ENCODE data around the gene ZNF738.
"Not testable (repeated sequence)": the region's sequence is repeated elsewhere in the genome, so short reads cannot be mapped to it uniquely, and the experiment has no call there.

The ZNF738 gene

GRCh38 chr19:21358768-21359451, at the start of gene ZNF738:
TSS of gene ZNF738 (plus strand) at chr19:21359000. CDS start at chr19:21359141, 141 bp downstream.
- DNase-seq: peak; percentile 92

DNA sequence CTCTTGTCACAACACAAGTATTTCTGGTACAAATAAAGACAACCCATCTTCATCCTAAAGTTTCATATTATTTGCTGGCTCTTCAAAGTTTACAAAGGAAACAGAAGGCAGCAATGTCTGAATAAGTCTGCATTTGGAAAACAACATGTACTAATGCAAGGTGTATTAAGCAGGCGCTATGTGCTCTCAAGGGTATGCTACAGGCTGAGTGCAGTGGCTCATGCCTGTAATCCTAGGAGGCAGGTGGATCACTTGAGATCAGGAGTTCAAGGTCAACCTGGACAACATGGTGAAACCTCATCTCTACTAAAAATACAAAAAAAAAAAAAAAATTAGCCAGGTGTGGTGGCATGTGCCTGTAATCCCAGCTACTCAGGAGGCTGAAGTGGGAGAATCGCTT, 46.0 kb upstream of the ZNF738 start:
- DNase-seq: not testable (repeated sequence)

- no peak for DNase-seq
These were observed 44.1 kb upstream of the ZNF738 start for GRCh38 chr19:21314676-21315075.

- peak; percentile 16 for DNase-seq
These were observed 41.0 kb upstream of the ZNF738 start for GRCh38 chr19:21317821-21318220.

GRCh38 chr19:21321134-21321533, 37.7 kb upstream of the ZNF738 start:
- no peak for DNase-seq

DNA sequence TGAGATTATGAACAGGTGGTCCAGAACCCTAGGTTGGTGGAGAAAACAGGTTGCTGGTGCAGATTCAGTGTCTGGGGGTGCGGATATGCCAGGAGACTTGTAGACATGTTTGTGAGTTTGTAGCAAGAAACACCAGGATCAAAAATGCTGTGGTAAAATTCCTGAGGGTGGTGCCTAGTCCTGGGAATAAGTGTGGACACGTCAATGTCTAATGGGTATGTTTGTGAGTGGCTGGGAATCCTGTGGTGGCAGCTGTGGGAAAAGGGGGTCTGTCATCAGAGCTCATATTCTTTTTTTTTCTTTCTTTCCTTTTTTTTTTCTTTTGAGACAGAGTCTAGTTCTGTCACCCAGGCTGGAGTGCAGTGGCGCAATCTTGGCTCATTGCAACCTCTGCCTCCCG, 36.8 kb upstream of the ZNF738 start:
- DNase-seq: no peak

DNA sequence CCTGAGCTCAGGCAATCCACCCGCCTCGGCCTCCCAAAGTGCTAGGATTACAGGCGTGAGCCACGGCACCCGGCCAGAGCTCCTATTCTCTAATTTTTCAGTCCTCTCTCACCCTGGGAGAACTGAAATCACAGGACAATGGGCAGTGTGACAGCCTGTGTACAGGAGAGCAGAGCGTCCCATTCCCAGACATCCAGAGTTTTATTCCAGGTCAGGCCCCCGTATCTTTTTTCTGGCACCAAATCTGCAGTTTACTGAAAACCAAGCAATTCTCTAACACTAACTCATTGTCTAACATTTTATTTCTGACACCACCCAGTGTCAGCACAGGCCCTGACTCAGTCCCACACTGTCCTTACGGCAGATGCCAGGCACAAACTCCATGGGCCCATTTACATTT, 36.3 kb upstream of the ZNF738 start:
- DNase-seq: no peak

GRCh38 chr19:21323000-21323399, 35.8 kb upstream of the ZNF738 start:
- no peak for DNase-seq

- no peak for DNase-seq
These were observed 32.6 kb upstream of the ZNF738 start for GRCh38 chr19:21326169-21326568.

DNA sequence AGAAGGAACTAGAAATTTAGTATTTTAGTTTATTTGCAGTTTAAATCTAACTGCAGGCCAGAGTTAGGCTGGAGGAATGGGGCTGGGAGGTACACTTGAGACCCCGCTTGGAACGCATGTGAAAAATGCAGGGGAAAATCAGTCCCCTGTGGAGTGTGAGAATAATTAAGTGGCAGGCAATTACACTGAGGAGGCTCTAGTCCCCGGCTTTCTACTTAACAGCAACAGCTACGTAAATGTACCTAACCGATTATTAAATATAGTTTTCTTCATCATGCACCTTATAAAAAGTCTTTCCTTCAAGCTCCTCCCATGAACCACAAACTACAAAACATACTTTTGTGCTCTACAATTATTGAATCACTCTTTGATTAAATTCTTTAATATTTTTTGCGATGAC, 30.4 kb upstream of the ZNF738 start:
- peak; percentile 7 for DNase-seq

GRCh38 chr19:21328885-21329605, 29.8 kb upstream of the ZNF738 start, which contains the start of gene ZNF708:
TSS of gene ZNF708 (minus strand) at chr19:21329410. CDS start at chr19:21329212, 198 bp downstream.
- DNase-seq: peak; percentile 92

- DNase-seq: no peak
These were observed 23.1 kb upstream of the ZNF738 start for GRCh38 chr19:21335721-21336120.

DNA sequence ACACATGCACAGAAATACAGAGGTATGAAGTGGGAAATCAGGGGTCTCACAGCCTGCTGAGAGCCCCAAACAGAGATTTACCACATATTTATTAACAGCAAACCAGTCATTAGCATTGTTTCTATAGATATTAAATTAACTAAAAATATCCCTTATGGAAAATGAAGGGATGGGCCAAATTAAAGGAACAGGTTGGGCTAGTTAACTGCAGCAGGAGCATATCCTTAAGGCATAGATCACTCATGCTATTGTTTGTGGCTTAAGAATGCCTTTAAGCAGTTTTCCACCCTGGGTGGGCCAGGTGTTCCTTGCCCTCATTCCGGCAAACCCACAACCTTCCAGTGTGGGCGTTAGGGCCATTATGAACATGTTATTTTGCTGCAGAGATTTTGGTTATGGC, 14.0 kb upstream of the ZNF738 start:
- DNase-seq: not testable (repeated sequence)

DNA sequence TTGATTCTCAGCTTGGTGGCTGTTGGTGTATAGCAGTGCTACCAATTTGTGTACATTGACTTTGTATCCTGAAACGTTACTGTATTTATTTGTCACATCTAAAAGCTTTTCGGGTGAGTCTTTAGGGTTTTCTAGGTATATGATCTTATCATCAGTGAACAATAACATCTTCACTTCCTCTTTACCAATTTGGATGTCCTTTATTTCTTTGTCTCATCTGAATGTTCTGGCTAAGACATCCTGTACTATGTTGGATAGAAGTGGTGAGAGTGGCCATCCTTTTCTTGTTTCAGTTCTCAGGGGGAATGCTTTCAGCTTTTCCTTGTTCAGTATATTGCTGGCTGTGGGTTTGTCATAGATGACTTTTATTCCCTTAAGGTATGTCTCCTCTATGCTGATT, 6.0 kb upstream of the ZNF738 start:
- DNase-seq: no peak

GRCh38 chr19:21362291-21362690, 3.5 kb downstream of the ZNF738 start:
- no peak for DNase-seq

GRCh38 chr19:21383980-21384582, 25.3 kb downstream of the ZNF738 start:
- no peak for DNase-seq

- DNase-seq: no peak
These were observed 37.3 kb downstream of the ZNF738 start for GRCh38 chr19:21396121-21396520.

GRCh38 chr19:21396893-21397572, 38.2 kb downstream of the ZNF738 start, which contains the start of gene ZNF493:
TSS of gene ZNF493 (plus strand) at chr19:21397133. CDS start at chr19:21397238, 105 bp downstream.
- peak; percentile 90 for DNase-seq

DNA sequence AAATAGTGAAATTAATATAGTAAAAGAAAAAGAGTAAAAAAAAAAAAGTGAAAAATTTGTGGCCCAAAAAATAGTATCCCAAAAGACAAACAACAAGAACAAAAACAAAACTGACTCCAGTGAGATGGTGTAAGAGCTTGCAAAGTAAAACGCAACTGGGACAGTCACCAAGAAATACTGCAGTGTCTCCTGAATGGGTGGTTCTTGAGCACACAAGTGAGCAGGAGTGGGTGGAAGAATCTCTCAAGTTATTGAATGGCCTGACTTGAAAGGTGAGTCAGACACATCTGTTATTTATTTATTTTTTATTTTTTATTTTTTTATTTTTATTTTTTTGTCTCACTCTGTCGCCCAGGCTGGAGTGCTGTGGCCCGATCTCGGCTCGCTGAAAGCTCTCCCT, 40.1 kb downstream of the ZNF738 start:
- no peak for DNase-seq

DNA sequence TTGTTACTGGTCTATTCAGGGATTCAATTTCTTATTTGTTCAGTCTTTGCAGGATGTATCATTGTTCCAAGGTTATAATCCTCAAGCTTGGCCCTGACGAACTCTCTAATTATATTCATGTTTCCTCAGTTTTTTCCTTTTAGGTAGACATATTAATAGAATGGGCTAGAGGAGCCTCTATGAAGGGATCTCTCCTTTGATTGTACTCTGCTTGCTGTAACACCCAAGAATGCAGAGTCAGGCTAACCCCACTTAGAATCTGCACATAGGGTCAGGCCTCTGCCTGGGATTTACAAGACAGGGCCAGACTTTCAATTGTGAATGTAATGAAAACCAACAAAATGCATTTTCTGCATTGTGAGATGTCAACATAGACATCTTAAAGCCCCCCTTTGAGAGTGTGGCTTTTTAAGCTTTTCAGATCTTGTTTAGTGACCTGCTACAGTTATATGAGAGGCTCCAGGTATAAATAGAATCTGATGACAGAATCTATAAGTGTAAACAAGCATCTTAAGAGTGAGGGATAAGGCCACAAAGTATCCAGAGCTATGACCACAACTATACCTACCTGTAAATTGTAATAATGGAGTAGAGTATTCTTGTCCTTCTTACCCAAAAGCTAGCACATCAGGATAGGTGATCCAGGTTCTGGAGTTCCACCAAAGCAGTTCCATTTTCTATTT, 43.6 kb downstream of the ZNF738 start:
- no peak for DNase-seq

- no peak for DNase-seq
These were observed 51.4 kb downstream of the ZNF738 start for GRCh38 chr19:21410166-21410565.

GRCh38 chr19:21422244-21422643, 63.4 kb downstream of the ZNF738 start:
- no peak for DNase-seq

Data from NCI-H774 (cell line).